ENCODE results near the gene TTR. TPM values are rescaled to one million over a fixed set of nuclear protein-coding genes. Genes with fewer than 3 reads are reported as not detected.

TTR gene
- total and polyA plus RNA-seq, 2 experiments from 2014 or later, result not detected

DNA sequence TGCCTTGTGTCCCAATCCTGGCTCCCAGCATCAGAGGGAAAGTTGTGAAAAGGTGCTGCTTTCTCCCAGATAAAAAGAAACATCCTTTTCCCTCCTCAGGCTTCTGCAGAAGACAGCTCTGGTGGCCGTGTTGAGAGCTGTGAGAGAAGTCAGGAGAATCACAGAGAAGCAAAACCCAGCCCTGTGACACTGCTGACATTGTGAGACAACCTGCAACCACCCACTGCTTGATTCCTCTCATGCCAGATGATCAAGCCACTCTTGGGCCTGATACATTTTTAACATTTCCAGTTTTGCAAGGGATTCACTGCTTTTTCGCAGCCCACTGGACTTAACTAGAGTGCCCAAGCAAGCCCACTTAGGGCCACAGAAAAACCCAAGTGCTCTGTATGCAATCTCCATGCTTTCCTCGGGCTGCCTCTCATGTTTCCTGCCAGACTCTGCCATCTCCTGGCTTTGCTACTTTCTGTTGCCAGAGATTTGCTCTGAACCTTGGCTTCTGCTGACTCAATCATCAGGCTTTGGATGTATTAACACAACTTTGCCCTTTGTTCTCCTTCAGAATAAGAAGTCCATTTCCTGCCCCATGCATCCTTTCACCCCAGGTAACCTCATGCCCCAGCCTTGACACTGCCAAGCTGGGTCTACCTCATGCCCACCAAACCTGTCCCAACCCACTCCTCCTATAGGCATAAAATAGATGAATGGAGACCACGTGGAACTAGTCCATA lies 24.9 kb upstream of the TTR start:
- Mint-ChIP-seq H3K9me3 (no peaks in the 10 kb centered on the region), H3K27me3 (ENCODE audit: insufficient read depth, low read depth, poor library complexity) (peaks cover 3% of the 10 kb centered on the region), H3K4me3 (no peak overlapping the region), H3K4me1 (peaks cover under 1% of the 10 kb centered on the region; the same call in 2 of the 3 replicates), H3K27ac (no peak overlapping the region), H3K36me3 (ENCODE audit: low read depth) (no peaks in the 10 kb centered on the region)
- H3K4me3 ChIP-seq, result no peak overlapping the region
- no peak for ATAC-seq
- no peaks in the 10 kb centered on the region for H3F3A ChIP-seq (replicated peaks; ENCODE audit: low read depth)
- no peaks in the 10 kb centered on the region for H3K79me2 ChIP-seq (replicated peaks; ENCODE audit: insufficient read depth)
- peak overlapping the region; percentile 47; the same call in 1 of the 2 replicates for H2AFZ ChIP-seq
- H3K9me2 ChIP-seq (ENCODE audit: insufficient read depth), result no peaks in the 10 kb centered on the region
- H3K27me3 ChIP-seq (ENCODE audit: insufficient read depth), result no peaks in the 10 kb centered on the region
- no peak overlapping the region for H3K27ac ChIP-seq (ENCODE audit: low read depth)
- H3K36me3 ChIP-seq (ENCODE audit: insufficient read depth), result no peaks in the 10 kb centered on the region
- H4K20me1 ChIP-seq (replicated peaks; ENCODE audit: insufficient read depth), result no peaks in the 10 kb centered on the region
- DNase-seq (ENCODE audit: low spot score), result no peak
- TF ChIP-seq EZH2phosphoT487 (IDR thresholded peaks at IDR 0.05; ENCODE audit: unreplicated experiment) (no peak), ZNF331 (CRISPR knock-in tag; IDR thresholded peaks at IDR 0.05; ENCODE audit: low read depth) (no peak), EZH2 (IDR thresholded peaks at IDR 0.05; ENCODE audit: low read depth, unreplicated experiment) (no peak), ZNF114 (CRISPR knock-in tag; IDR thresholded peaks at IDR 0.05) (no peak), CREB1 (CRISPR knock-in tag; IDR thresholded peaks at IDR 0.05; ENCODE audit: low read depth) (no peak), STAT1 (IDR thresholded peaks at IDR 0.05; ENCODE audit: unreplicated experiment) (no peak), CTCF (conservative IDR thresholded peaks at IDR 0.05; ENCODE audit: low read depth in 2 of 2) (no peak), ZNF462 (CRISPR knock-in tag; IDR thresholded peaks at IDR 0.05) (no peak)
- TF ChIP-seq, protein P1, sequence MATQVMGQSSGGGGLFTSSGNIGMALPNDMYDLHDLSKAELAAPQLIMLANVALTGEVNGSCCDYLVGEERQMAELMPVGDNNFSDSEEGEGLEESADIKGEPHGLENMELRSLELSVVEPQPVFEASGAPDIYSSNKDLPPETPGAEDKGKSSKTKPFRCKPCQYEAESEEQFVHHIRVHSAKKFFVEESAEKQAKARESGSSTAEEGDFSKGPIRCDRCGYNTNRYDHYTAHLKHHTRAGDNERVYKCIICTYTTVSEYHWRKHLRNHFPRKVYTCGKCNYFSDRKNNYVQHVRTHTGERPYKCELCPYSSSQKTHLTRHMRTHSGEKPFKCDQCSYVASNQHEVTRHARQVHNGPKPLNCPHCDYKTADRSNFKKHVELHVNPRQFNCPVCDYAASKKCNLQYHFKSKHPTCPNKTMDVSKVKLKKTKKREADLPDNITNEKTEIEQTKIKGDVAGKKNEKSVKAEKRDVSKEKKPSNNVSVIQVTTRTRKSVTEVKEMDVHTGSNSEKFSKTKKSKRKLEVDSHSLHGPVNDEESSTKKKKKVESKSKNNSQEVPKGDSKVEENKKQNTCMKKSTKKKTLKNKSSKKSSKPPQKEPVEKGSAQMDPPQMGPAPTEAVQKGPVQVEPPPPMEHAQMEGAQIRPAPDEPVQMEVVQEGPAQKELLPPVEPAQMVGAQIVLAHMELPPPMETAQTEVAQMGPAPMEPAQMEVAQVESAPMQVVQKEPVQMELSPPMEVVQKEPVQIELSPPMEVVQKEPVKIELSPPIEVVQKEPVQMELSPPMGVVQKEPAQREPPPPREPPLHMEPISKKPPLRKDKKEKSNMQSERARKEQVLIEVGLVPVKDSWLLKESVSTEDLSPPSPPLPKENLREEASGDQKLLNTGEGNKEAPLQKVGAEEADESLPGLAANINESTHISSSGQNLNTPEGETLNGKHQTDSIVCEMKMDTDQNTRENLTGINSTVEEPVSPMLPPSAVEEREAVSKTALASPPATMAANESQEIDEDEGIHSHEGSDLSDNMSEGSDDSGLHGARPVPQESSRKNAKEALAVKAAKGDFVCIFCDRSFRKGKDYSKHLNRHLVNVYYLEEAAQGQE (IDR thresholded peaks at IDR 0.05; ENCODE audit: unreplicated experiment), result no peak
- H3K4me1 ChIP-seq (ENCODE audit: insufficient read depth), result no peaks in the 10 kb centered on the region
- no peak overlapping the region for H3K4me2 ChIP-seq
